Left ventricle myocardium superior (tissue), 1 donor: ENCODE measurements around the gene GPR152. TPM values are rescaled to one million over a fixed set of nuclear protein-coding genes. Genes with fewer than 3 reads are reported as not detected.
A peak's percentile ranks its signal among the peaks of the same experiment; 100 is the strongest.

Experiments used
- ATAC-seq: fragments of 200-7000 bp; cut with Tn5 transposase; one replicate; pipeline ENCODE4 v1.9.1; 2020; ENCODE audit warnings: mild to moderate bottlenecking, moderate library complexity
- DNase-seq: peaks from one replicate; pipeline ENCODE4 v3.0.0-alpha.2; 2020
- intact Hi-C: fragments of 100-400 bp; cut with micrococcal nuclease; formaldehyde crosslinking; loops from one replicate; pipeline ENCODE4 v1.11.0; 2022
- total RNA-seq: library from RNA; stranded (reverse); fragmentation: NEBNext Ultra II Directional; extraction: Animal tissue kit (Norgen Biotek cat#: 25700); gene quantifications from one replicate; pipeline ENCODE4 v1.2.1, GENCODE V29; 2021
- donor health status: DM: no; HTN: yes; CAD: no; lungs with severe emphysema.

The GPR152 gene
- total RNA-seq, 1 donor from 2014 or later: not detected

DNA sequence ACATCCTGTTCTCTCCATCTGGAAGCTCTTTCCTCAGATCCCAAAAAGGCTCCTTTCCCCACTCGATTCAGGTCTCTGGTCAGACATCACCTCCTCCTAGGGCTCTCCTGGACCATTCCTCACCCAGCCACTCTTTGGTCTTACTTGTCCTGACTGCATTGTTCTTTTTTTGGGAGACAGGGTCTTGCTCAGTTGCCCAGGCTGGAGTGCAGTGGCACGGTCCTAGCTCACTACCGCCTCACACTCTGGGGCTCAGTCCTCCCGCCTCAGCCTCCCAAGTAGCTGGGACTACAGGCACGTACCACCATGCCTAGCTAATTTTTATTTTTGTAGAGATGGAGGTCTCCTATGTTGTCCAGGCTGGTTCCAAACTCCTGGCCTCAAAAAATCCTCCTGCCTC is 7.0 kb downstream of the GPR152 start:
- ATAC-seq: no peak
- intact Hi-C loops: no loop called here
- no peak for DNase-seq

DNA sequence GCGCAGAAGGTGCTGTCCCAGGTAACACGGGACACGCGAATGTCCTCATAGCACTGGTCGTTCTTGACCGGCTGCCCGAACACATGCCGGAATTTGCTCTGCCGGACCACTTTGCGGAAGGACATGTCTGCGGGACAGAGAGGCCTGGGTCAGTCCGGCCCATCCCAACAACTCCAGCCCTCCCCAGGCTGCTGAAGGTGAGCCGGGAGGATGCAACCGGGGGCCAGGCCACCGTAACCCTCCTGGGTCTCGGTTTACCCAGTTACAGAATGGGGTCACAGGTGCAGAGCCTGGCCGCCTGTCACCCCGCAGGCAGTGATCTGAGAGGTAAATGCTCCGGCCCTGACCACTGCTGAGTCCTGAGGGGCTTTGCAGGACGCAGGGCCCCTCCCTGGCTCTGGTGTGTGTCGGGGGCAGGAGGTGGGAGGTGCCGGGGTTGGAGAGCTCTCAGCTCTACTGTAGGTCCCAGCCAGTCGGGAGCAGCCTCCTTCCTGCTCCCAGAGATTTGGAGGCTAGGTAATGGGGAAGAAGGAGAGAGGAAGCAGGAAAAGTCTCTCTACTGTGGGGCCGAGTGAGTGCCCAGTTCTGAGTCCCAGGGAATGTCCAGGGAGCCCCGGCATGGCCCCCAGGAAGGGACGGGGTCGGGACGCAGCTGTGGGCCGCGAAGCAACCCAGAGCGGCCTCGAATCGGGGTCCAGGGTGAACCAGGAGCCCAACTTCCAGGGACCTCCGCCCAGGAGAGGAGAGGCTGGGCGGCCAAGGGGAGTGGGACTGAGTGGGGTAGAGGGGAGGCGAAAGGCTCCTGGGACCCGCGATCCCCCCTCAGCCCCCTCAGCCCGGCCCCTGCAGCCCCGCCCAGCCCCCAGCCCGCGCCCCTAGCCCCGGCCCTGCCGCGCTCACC is 9.8 kb downstream of the GPR152 start:
- DNase-seq (no peak), ATAC-seq (peak; percentile 1)
- intact Hi-C loops: no loop called here

DNA sequence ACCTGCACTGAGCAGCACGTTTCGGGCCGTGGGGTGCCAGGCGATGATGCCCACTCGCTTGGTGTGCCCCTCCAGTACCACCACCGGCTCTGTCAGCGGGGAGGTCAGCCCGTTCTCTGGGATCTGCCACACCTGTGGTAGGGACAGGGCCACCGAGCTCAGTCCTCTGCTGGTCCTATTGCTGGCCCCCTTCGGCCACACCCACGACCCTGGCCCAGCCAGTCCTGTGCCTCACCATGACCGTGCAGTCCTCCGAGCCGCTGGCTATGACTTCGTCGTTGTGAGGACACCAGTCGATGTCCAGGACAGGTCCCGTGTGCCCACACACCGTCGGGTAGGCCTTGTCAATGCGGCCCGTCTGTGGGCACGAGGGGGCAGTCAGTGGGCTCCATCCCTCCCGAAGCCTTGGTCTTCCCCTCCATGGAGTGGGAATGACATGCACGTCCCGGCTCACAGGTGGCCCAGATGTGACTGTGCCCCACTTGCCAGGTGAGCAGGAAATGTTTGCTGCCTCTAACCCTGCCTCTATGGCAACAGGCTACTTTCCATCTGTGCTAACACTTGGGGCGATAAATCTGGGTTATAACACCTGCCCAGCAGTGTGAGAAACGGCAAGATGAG is 10.7 kb downstream of the GPR152 start:
- DNase-seq (no peak), ATAC-seq (no peak)
- intact Hi-C loops: no loop called here

DNA sequence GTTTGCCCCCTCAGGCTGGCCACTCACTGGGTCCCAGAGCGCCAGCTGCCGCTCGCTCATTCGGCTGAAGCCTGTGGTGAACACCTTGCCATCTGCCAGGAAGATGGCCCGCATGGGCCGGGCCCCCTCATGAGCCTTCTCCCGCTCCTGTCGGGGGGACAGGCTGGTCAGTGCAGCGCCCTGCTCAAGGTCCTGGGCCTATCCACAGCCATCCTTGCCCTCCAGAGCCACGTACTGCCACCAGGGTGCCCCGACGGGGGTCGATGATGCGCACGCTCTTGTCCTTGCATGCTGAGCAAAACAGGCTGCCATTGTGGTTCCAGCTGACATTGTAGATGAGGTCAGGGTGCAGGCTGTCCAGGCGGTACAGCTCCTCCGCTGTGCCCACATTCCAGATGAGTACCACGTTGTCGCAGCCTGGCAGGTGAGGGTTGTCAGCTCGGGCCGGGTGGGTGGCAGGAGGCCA is 11.4 kb downstream of the GPR152 start:
- no peak for ATAC-seq
- intact Hi-C loops: no loop called here
- no peak for DNase-seq

DNA sequence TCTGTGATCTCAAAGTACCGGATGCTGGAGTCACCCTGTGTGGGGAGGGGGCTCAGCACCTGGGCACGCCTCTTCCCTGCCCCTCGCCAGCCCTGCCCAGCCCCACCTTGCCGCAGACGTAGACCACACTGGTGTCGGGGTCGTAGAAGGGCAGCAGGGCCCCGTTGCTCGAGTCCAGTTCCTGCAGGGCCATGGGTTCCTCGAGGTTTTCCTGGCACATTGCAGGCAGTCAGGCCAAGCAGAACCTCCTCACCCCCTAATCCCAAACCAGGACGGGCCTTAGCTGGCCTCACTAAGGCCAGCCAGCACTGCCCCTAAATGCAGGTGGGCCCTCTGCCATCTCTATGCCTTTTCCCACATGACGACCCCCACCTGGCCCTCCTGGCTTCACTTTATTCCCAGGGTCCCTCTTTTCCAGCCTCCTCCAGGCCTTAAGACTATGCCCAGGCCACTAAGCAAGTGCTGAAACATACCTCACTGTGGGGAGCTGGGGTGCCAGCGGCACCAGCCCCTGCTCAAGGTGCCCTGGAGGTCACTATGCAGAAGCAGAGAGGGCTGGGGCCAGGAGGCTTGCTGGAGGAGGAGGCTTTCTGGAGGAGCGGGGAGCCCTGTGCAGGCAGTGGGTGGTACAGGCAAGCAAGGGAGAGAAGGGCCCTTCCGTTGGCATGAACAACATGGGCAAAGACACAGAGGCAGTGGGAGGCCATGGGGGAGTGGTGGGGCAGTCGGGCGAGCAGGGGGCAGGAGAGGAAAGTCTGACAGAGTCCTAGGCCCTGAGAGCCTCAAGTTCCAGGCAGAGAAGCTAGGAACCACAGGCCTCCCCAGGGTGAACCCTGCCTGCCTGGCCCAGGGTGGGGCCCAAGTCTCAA is 12.1 kb downstream of the GPR152 start:
- ATAC-seq: no peak

DNA sequence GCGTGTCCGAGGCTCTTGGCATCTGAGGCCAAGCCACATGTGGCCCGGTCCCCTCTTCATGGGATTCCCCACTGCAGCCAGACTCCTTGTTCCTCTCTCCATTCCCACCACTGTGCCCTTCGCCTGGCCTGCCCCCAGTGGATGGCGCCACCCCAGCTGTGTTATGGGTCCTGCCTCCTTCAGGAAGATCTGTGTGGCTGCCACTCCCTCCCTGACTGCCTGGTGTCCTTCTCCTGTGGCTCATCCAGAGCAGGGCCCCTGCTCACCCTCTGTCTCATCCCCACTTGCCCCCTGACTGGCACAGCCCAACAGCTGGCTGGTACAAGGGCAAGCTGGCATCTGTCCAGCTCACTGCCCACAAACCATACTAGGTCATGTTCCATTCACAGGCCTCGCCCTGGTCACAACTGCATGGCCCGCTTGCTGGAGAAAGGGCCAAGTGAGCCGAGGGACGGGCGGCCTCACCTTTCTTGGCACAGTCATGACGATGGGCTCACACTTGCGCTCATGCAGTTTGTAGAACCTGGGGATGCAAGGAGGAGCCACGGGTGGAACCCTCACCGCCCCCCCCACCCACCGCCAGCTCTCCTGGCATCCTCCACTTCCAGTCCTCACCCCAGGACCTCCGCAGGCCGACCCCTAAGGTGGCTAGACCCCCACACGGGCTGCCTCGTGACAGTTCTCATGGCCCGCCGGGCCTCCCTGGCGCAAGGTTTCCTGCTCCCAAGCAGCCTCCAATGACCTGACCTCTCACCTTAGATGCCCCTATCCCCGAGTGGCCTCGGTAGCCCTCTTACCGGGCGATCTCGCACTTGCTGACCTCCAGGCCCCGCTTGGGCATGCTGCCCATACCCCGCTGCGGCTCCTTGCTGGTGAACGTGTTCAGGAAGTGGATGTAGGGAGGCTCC is 13.0 kb downstream of the GPR152 start:
- peak; percentile 60 for DNase-seq
- no peak for ATAC-seq
- intact Hi-C loops: no loop called here

More for the DNA sequence above, 12.1 kb downstream of the GPR152 start:
- no peak for DNase-seq
- intact Hi-C loops: no loop called here

DNA sequence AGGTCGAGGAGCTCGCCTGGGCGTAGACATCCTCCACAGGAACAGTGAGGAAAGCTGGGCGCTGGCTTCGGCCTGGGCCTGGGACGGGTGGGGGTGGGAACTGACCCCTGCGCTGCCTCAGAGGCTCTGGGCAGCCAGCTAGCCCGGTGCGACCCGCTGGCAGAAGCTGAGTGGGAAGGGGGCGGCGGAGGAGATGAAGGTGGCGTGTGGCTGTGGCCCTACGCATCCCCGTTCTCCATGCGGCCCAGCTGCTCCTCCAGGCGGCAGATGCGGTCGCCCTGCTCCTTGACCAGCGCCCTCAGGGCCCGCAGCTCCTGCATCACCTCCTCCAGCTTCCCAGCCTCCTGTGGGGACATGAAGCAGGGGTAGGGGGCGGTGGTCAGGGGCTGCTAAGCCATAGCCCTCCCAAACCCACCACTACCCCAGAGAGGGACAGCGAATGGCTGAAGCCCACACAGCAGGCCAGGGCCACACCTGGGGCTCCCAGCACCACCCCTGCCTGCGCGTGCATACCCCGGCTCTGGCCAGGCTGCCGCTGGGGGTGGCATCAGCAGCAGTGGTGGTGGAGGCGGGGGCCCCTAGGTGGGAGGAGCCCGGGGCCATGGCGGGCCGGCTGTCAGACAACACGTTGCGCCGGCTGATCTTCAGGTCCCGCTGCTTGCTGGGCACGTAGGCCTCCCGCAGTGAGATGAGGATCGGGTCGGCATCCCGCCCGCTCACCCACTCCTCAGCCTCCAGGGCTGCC is 14.2 kb downstream of the GPR152 start:
- intact Hi-C loops: no loop called here
- no peak for ATAC-seq
- peak; percentile 58 for DNase-seq

DNA sequence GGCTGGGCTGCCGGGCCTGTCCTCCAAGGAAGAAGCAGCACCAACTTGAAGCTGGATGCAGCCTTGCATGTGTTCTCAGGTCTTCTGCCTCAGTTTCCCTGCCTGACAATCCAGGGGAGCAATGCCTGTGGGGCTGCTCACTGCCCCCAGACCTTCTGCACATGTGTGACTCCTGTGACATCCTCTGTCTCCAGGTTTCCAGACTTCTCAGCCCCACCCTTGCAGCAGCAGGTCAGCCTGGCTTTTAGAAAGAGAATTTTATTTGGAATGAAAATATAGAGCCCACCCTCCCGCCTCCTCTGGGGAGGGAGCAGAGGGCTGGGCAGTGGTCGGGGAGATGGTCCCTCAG is 14.7 kb downstream of the GPR152 start:
- DNase-seq (no peak), ATAC-seq (no peak)
- intact Hi-C loops: no loop called here

DNA sequence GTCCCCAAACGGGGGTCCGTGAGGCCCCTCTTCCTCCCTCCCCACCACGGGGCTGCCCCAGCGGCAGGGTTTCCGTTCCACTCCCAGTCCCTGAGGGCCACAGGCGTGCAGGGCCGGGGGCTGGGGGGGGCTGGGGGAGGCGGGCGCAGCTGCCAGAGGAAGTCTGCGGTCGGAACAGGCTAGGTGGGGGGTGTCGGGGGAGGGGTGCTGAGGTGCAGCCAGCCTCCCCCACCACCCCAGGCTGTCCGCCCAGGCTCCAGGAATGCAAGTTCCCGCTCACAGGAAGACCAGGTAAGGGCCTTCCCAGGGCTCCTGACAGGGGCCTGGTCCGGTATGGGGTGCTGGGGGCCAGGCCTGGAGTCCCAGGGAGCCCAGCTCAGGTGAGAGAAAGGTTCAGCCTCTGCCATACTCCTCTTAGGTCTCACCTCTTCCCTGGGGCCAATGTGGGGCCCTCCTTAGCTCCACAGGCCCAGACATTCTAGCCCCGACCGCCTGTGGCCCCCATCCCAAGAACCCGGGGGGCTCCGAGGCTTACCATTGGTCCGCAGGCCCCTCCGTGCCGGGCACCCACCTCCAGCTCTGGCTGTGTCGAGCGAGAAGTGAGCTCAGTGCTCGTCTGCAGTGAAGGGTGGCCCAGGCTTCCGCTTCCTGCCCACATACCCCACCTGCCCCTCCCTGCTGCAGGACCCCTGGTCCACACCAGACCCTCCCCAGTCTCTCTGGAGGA is 15.3 kb downstream of the GPR152 start, which contains the start of gene PTPRCAP:
TSS of gene PTPRCAP (minus strand) at position 601 of the 727 bp plus-strand sequence. CDS start at position 538, 63 bp downstream.
- DNase-seq: no peak
- ATAC-seq: peak; percentile 4

DNA sequence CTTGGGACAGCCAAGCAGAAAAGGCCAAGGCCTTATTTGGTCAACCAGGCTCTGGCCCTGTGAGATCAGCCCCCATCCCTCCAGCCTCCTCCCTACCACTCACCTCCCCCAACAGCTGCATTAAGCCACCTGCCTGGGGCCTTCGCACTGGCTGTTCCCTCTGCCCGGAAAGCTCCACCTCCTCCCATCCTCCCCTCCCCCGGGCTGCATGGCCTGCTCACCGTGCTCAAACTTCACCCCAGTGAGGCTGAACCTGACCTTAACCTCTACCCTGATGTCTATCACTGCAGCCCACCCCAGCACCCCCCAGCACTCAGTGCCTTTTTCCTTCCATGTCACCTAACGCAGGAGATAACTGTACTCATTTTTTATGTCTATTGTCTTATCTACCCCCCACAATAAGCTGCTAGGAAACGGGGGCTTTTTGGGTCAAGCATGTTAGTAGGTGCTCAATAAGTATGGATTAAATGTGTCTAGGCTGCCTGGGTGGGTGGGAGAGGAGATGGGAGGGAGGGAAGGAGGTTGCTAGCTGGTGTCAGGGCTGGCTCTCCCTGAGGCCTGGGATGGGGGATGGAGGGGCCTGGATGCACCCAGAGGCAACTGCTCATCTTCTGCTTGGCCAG is 16.0 kb downstream of the GPR152 start:
- DNase-seq (no peak), ATAC-seq (peak; percentile 2)
- intact Hi-C loops: no loop called here

More for the DNA sequence above, 15.3 kb downstream of the GPR152 start, which contains the start of gene PTPRCAP:
- intact Hi-C loops: no loop called here

DNA sequence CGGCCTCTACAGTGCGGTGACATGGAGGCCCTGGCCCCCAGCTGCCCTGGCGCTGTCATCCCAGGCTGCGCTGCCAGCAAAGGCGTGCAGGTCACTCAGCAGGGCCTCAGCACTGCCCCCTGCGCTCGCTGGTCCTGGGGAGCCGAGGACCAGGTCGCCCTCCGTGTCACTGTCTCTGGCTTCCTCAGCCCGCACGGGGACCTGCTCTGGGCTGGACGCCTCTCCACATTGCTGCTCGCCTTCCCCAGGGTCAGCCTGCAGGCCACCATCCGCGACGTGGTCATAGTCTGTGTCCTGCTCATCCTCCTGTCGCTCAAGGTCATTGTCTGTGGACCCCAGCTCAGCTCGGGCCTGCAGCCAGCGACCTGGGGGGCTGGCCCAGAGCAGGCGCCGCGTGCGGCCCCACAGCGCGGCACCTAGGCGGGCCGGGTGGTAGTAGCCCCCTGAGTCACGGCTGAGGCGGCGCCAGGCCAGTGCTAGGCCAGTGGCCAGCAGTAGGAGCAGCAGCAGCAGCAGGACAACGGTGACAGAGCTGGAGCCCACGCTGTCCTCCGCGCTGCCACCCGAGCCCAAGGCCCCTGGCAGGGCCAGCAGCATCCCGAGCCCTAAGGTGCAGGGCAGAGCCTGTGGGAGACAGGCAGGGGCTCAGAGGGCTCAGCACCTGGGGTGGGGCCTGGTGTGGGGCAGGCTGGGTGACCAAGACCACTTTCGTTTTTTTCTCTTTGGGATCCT is 16.6 kb downstream of the GPR152 start:
- no peak for DNase-seq
- intact Hi-C loops: no loop called here
- ATAC-seq: no peak

DNA sequence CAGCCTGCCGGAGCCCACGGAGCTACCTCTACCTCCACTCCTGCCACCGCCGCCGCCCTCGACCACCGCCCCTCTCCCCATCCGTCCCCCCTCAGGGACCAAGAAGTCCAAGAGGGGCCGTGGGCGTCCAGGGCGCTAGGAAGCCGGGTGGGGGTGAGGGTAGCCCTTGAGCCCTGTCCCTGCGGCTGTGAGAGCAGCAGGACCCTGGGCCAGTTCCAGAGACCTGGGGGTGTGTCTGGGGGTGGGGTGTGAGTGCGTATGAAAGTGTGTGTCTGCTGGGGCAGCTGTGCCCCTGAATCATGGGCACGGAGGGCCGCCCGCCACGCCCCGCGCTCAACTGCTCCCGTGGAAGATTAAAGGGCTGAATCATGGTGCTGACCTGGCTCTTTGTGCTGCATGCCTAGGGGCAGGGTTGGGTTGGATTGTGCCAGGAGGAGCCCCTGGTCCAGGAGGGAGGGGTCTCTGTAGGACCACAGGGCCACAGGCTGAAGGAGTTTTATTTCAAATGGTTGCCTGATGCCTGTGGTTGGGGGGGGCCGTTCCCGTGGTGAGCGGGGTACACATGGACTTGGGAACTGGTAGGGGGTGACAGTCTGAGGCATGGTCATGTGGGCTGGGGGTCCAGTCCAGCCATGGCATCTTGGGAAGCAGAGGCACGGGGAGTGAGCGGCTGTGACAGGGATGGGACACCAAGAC is 17.4 kb downstream of the GPR152 start:
- intact Hi-C loops: no loop called here
- ATAC-seq: no peak

DNA sequence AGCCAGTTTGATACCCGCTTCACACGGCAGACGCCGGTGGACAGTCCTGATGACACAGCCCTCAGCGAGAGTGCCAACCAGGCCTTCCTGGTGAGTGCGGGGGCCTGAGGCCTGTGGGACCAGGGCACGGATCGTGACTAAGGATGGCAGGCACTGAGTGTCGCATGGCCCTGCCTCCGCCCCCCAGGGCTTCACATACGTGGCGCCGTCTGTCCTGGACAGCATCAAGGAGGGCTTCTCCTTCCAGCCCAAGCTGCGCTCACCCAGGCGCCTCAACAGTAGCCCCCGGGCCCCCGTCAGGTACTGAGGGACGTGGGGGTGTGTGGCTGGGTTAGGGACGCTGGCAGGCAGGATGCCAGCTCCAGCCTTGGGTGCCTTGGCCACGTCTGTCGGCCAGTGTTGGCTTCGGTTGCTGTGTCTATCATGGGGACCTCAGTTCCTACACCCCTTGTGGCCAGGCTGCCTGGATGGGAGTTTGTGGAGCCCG is 18.1 kb downstream of the GPR152 start:
- intact Hi-C loops: no loop called here
- no peak for ATAC-seq
- no peak for DNase-seq

More for the DNA sequence above, 17.4 kb downstream of the GPR152 start:
- DNase-seq: no peak

DNA sequence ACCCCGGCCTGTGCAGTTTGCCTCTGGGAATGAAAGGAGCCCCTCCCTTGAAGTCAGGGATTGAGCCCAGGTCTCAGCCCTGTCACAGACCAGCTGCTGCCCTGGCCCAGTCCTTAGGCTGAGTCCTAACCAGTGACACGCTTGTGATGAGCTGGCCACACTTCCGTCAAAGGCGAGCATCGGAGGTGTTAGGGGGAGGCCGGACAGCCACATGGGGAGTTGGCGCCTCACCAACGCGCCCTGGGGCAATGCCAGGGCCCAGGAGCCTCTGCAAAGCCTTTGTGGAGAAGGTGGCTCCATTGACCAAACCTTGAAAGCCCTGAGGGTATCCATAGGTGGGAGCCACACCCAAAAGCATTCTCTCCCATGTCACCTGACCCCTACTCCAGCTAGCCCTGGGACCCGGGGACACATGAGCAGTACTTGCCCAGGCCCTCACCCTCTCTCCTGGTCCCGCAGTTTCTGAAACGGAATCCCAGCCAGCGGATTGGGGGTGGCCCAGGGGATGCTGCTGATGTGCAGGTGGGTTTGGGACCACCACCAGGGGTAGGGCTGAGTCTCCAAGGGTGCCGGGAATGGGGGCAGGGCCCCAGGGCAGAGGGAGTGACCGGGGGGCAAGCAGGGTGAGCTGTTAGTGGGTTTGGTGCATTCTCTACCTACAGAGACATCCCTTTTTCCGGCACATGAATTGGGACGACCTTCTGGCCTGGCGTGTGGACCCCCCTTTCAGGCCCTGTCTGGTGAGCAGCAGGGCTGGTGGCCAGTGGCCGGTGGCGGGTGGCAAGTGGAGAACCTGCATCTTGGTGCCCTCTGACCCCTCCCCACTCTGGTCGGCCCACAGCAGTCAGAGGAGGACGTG is 18.8 kb downstream of the GPR152 start:
- intact Hi-C loops: no loop called here
- no peak for ATAC-seq
- no peak for DNase-seq
